Neural cell (in vitro differentiated cells): ENCODE measurements around the gene PTPN13. TPM values are rescaled to one million over a fixed set of nuclear protein-coding genes. Genes with fewer than 3 reads are reported as not detected.
"Not testable (repeated sequence)": the region's sequence is repeated elsewhere in the genome, so short reads cannot be mapped to it uniquely, and the experiment has no call there.

ENCODE experiments used
- H2AFZ ChIP-seq: fragments of 200-600, 300-800 bp; sonication (generic), shearing (Covaris generic); 2 replicates; pipeline ENCODE4 v1.6.0; 2014; ENCODE audit warnings: low read depth, mild to moderate bottlenecking, antibody characterized with exemption, low read length, moderate library complexity
- H3F3A ChIP-seq: fragments of 200-600 bp; shearing (Covaris generic); 2 replicates; pipeline ENCODE4 v1.6.1; 2016; ENCODE audit warnings: mild to moderate bottlenecking, moderate library complexity, mixed read lengths, antibody characterized with exemption, low read length; ENCODE audit not compliant: insufficient read depth, poor library complexity, severe bottlenecking
- H3K27ac ChIP-seq: fragments of 200-600, 300-800 bp; sonication (generic), shearing (Covaris generic); 2 replicates; pipeline ENCODE4 v1.5.1; 2014; ENCODE audit warnings: mild to moderate bottlenecking, low read length, moderate library complexity
- H3K27me3 ChIP-seq: fragments of 300-800, 200-600 bp; sonication (generic), shearing (Covaris generic); 2 replicates; pipeline ENCODE4 v1.6.0; 2014; ENCODE audit warnings: mild to moderate bottlenecking, low read depth, low read length, moderate library complexity; ENCODE audit not compliant: insufficient read depth
- H3K36me3 ChIP-seq: fragments of 300-800, 200-600 bp; sonication (generic), shearing (Covaris generic); 2 replicates; pipeline ENCODE4 v1.5.1; 2014; ENCODE audit warnings: mild to moderate bottlenecking, antibody characterized with exemption, low read length, moderate library complexity; ENCODE audit not compliant: insufficient read depth
- H3K4me2 ChIP-seq: fragments of 300-800, 200-600 bp; sonication (generic), shearing (Covaris generic); 2 replicates; pipeline ENCODE4 v1.6.0; 2014; ENCODE audit warnings: mild to moderate bottlenecking, low read length
- H3K4me3 ChIP-seq: fragments of 300-800, 200-600 bp; sonication (generic), shearing (Covaris generic); 2 replicates; pipeline ENCODE4 v1.5.1; 2014; ENCODE audit warnings: mild to moderate bottlenecking, low read length, moderate library complexity
- H3K79me2 ChIP-seq: fragments of 200-600 bp; shearing (Covaris generic); replicated peaks from 2 replicates; pipeline ENCODE4 v1.6.0; 2014; ENCODE audit warnings: mild to moderate bottlenecking, low read length, moderate library complexity; ENCODE audit not compliant: insufficient read depth
- H3K9ac ChIP-seq: fragments of 300-800, 200-600 bp; sonication (generic), shearing (Covaris generic); 2 replicates; pipeline ENCODE4 v1.6.1; 2016; ENCODE audit warnings: mild to moderate bottlenecking, low read length, mixed read lengths
- H3K9me2 ChIP-seq: fragments of 200-600 bp; shearing (Covaris generic); 2 replicates; pipeline ENCODE4 v1.6.1; 2016; ENCODE audit warnings: mild to moderate bottlenecking, low read length, mixed read lengths; ENCODE audit not compliant: insufficient read depth
- H3K9me3 ChIP-seq: fragments of 200-600, 300-800 bp; sonication (generic), shearing (Covaris generic); 2 replicates; pipeline ENCODE4 v1.6.1; 2016; ENCODE audit warnings: mild to moderate bottlenecking, mixed run types, low read length, moderate library complexity, mixed read lengths
- H4K20me1 ChIP-seq: fragments of 200-600 bp; shearing (Covaris generic); 2 replicates; pipeline ENCODE4 v1.6.1; 2016; ENCODE audit warnings: mild to moderate bottlenecking, mixed run types; ENCODE audit not compliant: insufficient read depth
- CTCF ChIP-seq: fragments of 450-650 bp; IDR thresholded peaks from 2 replicates; pipeline ENCODE4 v1.5.1; 2014; ENCODE audit warnings: antibody characterized with exemption, mild to moderate bottlenecking, moderate library complexity; ENCODE audit not compliant: poor library complexity, severe bottlenecking
- EP300 ChIP-seq: fragments of 450-650 bp; conservative IDR thresholded peaks from 2 replicates; pipeline ENCODE4 v1.6.1; 2014; ENCODE audit warnings: antibody characterized with exemption, mild to moderate bottlenecking, moderate library complexity; ENCODE audit not compliant: poor library complexity, severe bottlenecking
- EZH2 ChIP-seq: fragments of 200-600, 300-800 bp; shearing (Covaris generic), sonication (generic); IDR thresholded peaks from 2 replicates; pipeline ENCODE4 v1.6.1; 2014; ENCODE audit warnings: antibody characterized with exemption, low read length, borderline replicate concordance, mild to moderate bottlenecking; ENCODE audit not compliant: insufficient read depth, poor library complexity, severe bottlenecking
- MXI1 ChIP-seq: fragments of 450-650 bp; conservative IDR thresholded peaks from 2 replicates; pipeline ENCODE4 v1.6.1; 2014; ENCODE audit warnings: antibody characterized with exemption, mild to moderate bottlenecking; ENCODE audit not compliant: poor library complexity, severe bottlenecking
- POLR2AphosphoS5 ChIP-seq: IDR thresholded peaks from 2 replicates; pipeline ENCODE4 v1.6.1; 2012
- RAD21 ChIP-seq: fragments of 450-650 bp; conservative IDR thresholded peaks from 2 replicates; pipeline ENCODE4 v1.6.1; 2014; ENCODE audit warnings: antibody characterized with exemption, mild to moderate bottlenecking, moderate library complexity
- REST ChIP-seq: IDR thresholded peaks from 2 replicates; pipeline ENCODE4 v1.6.1; 2012; ENCODE audit warnings: borderline replicate concordance
- SMC3 ChIP-seq: fragments of 450-650 bp; conservative IDR thresholded peaks from 2 replicates; pipeline ENCODE4 v1.6.1; 2014; ENCODE audit warnings: antibody characterized with exemption, mild to moderate bottlenecking, moderate library complexity; ENCODE audit not compliant: poor library complexity
- TAF1 ChIP-seq: IDR thresholded peaks from 2 replicates; pipeline ENCODE4 v1.6.1; 2012; ENCODE audit warnings: low read depth
- polyA plus RNA-seq: library from polyadenylated mRNA; depleted of rRNA; stranded (reverse); fragments of >200 nt; gene quantifications from 2 replicates; pipeline ENCODE4 v1.2.3, GENCODE V29; 2014

Gene PTPN13
- polyA plus RNA-seq, 1 donor from 2014 or later, result 4.7 TPM

GRCh38 chr4:86717651-86718050 is 123.5 kb downstream of the PTPN13 start:
- no peaks in the 10 kb centered on the region for H3K9me3 ChIP-seq
- H3K36me3 ChIP-seq, result no peaks in the 10 kb centered on the region
- H3K79me2 ChIP-seq, result no peaks in the 10 kb centered on the region
- H3K4me2 ChIP-seq, result no peak overlapping the region
- H3K9ac ChIP-seq, result no peak overlapping the region
- no peak overlapping the region for H3K27ac ChIP-seq
- no peaks in the 10 kb centered on the region for H3F3A ChIP-seq
- no peaks in the 10 kb centered on the region for H4K20me1 ChIP-seq
- no peaks in the 10 kb centered on the region for H3K27me3 ChIP-seq
- no peak overlapping the region for H3K4me3 ChIP-seq
- no peak for TF ChIP-seq SMC3
- TF ChIP-seq CTCF, result no peak
- TF ChIP-seq REST, result no peak
- no peak for TF ChIP-seq EZH2
- TF ChIP-seq EP300, result no peak
- TF ChIP-seq TAF1, result no peak
- no peak for TF ChIP-seq RAD21
- no peak for TF ChIP-seq POLR2AphosphoS5
- TF ChIP-seq MXI1, result no peak
- no peaks in the 10 kb centered on the region for H3K9me2 ChIP-seq
- H2AFZ ChIP-seq, result no peak overlapping the region

DNA sequence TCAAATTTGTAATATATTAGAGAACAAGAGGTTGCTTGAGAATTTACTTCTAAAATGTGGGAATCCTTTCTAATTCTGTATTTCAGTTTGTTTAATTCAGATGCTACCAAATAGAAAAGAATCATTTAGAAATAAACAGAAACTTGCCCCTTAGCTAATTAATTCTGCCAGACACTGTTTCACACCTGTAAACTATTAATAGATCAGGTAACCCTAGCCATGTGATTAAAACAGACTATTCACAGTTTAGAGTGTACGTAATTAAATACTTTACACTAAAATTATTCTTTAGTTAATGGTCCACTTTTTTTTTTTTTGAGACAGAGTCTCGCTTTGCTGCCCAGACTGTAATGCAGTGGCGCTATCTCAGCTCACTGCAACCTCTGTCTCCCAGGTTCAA is 124.0 kb downstream of the PTPN13 start:
- Histone ChIP-seq H3K4me3 (no peak overlapping the region), H2AFZ (no peak overlapping the region), H3K4me2 (no peak overlapping the region), H3K9ac (no peak overlapping the region), H3K79me2 (no peaks in the 10 kb centered on the region), H3K9me3 (no peaks in the 10 kb centered on the region), H3K27me3 (no peaks in the 10 kb centered on the region), H3K36me3 (no peaks in the 10 kb centered on the region), H3K27ac (no peak overlapping the region), H3K9me2 (no peaks in the 10 kb centered on the region), H3F3A (no peaks in the 10 kb centered on the region), H4K20me1 (no peaks in the 10 kb centered on the region)
- TF ChIP-seq CTCF, result no peak
- TF ChIP-seq MXI1, result no peak

GRCh38 chr4:86719149-86719548 is 125.0 kb downstream of the PTPN13 start:
- not testable (repeated sequence) for H3K4me2 ChIP-seq, H3K27ac ChIP-seq, H3K79me2 ChIP-seq, H3F3A ChIP-seq, H2AFZ ChIP-seq, H3K36me3 ChIP-seq, H3K9ac ChIP-seq, H3K4me3 ChIP-seq, H4K20me1 ChIP-seq, H3K9me3 ChIP-seq, H3K27me3 ChIP-seq, H3K9me2 ChIP-seq
